ENCODE results near the gene NSUN6. TPM values are rescaled to one million over a fixed set of nuclear protein-coding genes. Genes with fewer than 3 reads are reported as not detected.

NSUN6 gene
- total RNA-seq, 1 experiment from 2014 or later, result 15.1 TPM

DNA sequence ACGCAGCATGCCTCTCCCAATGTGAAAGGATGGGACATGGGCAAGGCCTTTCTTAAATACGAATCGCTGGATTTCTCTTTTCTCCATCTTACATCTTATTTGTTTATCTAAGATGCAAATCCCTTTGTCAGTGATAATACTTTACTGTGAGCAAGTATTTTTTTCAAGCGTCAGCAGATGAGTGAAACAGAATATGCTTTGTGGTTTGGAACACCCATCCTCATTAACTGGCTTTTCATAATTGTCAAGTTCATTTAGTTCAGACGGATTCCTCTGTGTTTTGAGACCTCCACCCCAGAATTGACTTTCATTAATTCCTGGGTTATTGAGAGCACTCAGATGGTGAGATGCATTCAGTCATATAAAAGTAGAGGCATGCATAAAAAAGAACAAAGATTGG, 149.8 kb downstream of the NSUN6 start:
- DNase-seq (ENCODE audit: low spot score) (no peak), ATAC-seq (no peak)
- Mint-ChIP-seq H3K27ac (no peak overlapping the region), H3K36me3 (no peaks in the 10 kb centered on the region), H3K9me3 (no peaks in the 10 kb centered on the region), H3K27me3 (ENCODE audit: low read depth) (no peaks in the 10 kb centered on the region), H3K4me1 (peaks cover 15% of the 10 kb centered on the region), H3K4me3 (no peak overlapping the region)
- no peak for TF ChIP-seq NFATC4 (CRISPR knock-in tag; IDR thresholded peaks at IDR 0.05)
- ChIA-PET POLR2A (no interaction called here), CTCF (no interaction called here)

DNA sequence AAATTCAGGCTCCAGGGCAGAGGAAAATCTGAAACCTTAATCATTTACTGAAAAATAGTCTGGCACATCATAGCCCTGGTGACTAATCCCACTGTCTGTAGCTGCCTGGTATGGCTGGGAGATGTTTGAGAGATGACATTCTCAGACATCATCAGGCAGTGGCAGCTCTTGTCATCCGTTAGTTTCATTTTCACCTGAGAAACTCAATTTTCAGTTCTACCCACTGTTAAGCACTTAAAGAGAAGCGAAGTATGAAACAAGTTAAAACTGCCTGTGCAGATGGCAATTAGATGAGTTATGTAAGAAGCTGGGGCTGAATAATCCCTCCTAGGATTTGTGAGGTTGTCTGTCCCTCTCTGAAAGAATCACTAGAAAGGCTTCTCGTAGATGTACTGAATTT, 150.2 kb downstream of the NSUN6 start:
- ATAC-seq (no peak), DNase-seq (ENCODE audit: low spot score) (no peak)
- H3K36me3 Mint-ChIP-seq, result no peaks in the 10 kb centered on the region
- no peak for TF ChIP-seq ZNF121 (CRISPR knock-in tag; IDR thresholded peaks at IDR 0.05)
- TF ChIP-seq ATF1 (CRISPR knock-in tag; IDR thresholded peaks at IDR 0.05), result no peak
- TF ChIP-seq, protein P1, sequence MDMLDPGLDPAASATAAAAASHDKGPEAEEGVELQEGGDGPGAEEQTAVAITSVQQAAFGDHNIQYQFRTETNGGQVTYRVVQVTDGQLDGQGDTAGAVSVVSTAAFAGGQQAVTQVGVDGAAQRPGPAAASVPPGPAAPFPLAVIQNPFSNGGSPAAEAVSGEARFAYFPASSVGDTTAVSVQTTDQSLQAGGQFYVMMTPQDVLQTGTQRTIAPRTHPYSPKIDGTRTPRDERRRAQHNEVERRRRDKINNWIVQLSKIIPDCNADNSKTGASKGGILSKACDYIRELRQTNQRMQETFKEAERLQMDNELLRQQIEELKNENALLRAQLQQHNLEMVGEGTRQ (CRISPR knock-in tag; IDR thresholded peaks at IDR 0.05), result no peak
- TF ChIP-seq NFYB (CRISPR knock-in tag; conservative IDR thresholded peaks at IDR 0.05; ENCODE audit: low read depth), result no peak
- no peak for TF ChIP-seq MYBL2 (CRISPR knock-in tag; IDR thresholded peaks at IDR 0.05)
- TF ChIP-seq, protein P2, sequence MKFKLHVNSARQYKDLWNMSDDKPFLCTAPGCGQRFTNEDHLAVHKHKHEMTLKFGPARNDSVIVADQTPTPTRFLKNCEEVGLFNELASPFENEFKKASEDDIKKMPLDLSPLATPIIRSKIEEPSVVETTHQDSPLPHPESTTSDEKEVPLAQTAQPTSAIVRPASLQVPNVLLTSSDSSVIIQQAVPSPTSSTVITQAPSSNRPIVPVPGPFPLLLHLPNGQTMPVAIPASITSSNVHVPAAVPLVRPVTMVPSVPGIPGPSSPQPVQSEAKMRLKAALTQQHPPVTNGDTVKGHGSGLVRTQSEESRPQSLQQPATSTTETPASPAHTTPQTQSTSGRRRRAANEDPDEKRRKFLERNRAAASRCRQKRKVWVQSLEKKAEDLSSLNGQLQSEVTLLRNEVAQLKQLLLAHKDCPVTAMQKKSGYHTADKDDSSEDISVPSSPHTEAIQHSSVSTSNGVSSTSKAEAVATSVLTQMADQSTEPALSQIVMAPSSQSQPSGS (CRISPR knock-in tag; IDR thresholded peaks at IDR 0.05; ENCODE audit: borderline replicate concordance, low read depth), result no peak
- TF ChIP-seq GABPB1 (CRISPR knock-in tag; IDR thresholded peaks at IDR 0.05), result no peak
- no peak for TF ChIP-seq CREM (CRISPR knock-in tag; IDR thresholded peaks at IDR 0.05)
- TF ChIP-seq NFATC4 (CRISPR knock-in tag; IDR thresholded peaks at IDR 0.05), result no peak
- TF ChIP-seq IRF2 (CRISPR knock-in tag; IDR thresholded peaks at IDR 0.05; ENCODE audit: borderline replicate concordance, low read depth), result no peak
- no peak for TF ChIP-seq NR3C1 (CRISPR knock-in tag; conservative IDR thresholded peaks at IDR 0.05; ENCODE audit: low read depth)
- H3K4me1 Mint-ChIP-seq, result peaks cover 15% of the 10 kb centered on the region
- H3K9me3 Mint-ChIP-seq, result no peaks in the 10 kb centered on the region
- POLR2A ChIA-PET, result no interaction called here
- H3K27ac Mint-ChIP-seq, result no peak overlapping the region
- H3K27me3 Mint-ChIP-seq (ENCODE audit: low read depth), result no peaks in the 10 kb centered on the region
- CTCF ChIA-PET, result no interaction called here
- no peak overlapping the region for H3K4me3 Mint-ChIP-seq

DNA sequence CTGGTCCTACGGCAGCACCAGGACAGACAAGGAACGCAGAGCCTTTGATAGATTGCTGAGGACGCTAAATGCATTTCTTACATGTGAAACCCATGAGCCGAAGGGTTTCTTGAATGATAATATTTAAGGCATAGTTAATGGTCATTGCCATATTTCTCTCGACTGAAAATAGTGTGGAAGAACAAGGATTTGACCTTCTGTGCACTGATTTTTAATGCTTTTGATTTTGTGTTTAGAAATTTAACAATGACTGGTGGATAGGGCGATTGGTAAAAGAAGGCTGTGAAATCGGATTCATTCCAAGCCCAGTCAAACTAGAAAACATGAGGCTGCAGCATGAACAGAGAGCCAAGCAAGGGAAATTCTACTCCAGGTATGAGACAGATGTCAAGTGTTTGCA, 150.8 kb downstream of the NSUN6 start:
- DNase-seq (ENCODE audit: low spot score), result no peak
- TF ChIP-seq ZNF396 (CRISPR knock-in tag; IDR thresholded peaks at IDR 0.05; ENCODE audit: borderline replicate concordance), result no peak
- no peaks in the 10 kb centered on the region for H3K27me3 Mint-ChIP-seq (ENCODE audit: low read depth)
- ChIA-PET POLR2A (no interaction called here), CTCF (no interaction called here)
- H3K4me3 Mint-ChIP-seq, result no peak overlapping the region
- H3K9me3 Mint-ChIP-seq, result no peaks in the 10 kb centered on the region
- H3K27ac Mint-ChIP-seq, result no peak overlapping the region
- no peaks in the 10 kb centered on the region for H3K36me3 Mint-ChIP-seq
- H3K4me1 Mint-ChIP-seq, result peaks cover 15% of the 10 kb centered on the region
- ATAC-seq, result no peak

DNA sequence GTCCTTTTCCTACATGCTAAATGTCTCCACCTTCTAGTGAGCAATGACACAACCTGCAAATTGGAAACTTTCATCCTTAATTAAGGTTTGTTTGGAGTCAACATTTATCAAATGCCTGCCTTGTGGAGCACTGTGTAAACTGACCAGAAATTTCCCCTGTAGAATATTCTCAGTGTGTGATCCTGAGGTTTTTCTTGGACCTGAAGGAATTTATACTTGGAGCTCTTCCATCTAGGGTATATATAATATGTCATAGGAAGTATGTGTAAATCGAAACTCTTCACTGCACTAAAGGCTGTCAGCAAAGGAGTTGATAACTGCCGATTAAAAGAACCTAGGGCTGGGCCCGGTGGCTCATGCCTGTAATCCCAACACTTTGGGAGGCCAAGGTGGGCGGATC, 152.4 kb downstream of the NSUN6 start:
- Mint-ChIP-seq H3K27ac (no peak overlapping the region), H3K9me3 (no peaks in the 10 kb centered on the region), H3K4me1 (peaks cover 15% of the 10 kb centered on the region), H3K27me3 (ENCODE audit: low read depth) (no peaks in the 10 kb centered on the region), H3K4me3 (no peak overlapping the region), H3K36me3 (no peaks in the 10 kb centered on the region)
- ATAC-seq, result no peak
- no peak for DNase-seq (ENCODE audit: low spot score)
- ChIA-PET CTCF (no interaction called here), POLR2A (no interaction called here)
- no peak for TF ChIP-seq OVOL2 (CRISPR knock-in tag; IDR thresholded peaks at IDR 0.05; ENCODE audit: borderline replicate concordance)
- TF ChIP-seq, protein P3, sequence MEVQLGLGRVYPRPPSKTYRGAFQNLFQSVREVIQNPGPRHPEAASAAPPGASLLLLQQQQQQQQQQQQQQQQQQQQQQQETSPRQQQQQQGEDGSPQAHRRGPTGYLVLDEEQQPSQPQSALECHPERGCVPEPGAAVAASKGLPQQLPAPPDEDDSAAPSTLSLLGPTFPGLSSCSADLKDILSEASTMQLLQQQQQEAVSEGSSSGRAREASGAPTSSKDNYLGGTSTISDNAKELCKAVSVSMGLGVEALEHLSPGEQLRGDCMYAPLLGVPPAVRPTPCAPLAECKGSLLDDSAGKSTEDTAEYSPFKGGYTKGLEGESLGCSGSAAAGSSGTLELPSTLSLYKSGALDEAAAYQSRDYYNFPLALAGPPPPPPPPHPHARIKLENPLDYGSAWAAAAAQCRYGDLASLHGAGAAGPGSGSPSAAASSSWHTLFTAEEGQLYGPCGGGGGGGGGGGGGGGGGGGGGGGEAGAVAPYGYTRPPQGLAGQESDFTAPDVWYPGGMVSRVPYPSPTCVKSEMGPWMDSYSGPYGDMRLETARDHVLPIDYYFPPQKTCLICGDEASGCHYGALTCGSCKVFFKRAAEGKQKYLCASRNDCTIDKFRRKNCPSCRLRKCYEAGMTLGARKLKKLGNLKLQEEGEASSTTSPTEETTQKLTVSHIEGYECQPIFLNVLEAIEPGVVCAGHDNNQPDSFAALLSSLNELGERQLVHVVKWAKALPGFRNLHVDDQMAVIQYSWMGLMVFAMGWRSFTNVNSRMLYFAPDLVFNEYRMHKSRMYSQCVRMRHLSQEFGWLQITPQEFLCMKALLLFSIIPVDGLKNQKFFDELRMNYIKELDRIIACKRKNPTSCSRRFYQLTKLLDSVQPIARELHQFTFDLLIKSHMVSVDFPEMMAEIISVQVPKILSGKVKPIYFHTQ (CRISPR knock-in tag; IDR thresholded peaks at IDR 0.05), result no peak
- TF ChIP-seq ATF1 (CRISPR knock-in tag; IDR thresholded peaks at IDR 0.05), result no peak
- no peak for TF ChIP-seq GRHL2 (CRISPR knock-in tag; IDR thresholded peaks at IDR 0.05; ENCODE audit: insufficient replicate concordance, severe bottlenecking)
- no peak for TF ChIP-seq MXD4 (CRISPR knock-in tag; IDR thresholded peaks at IDR 0.05; ENCODE audit: borderline replicate concordance)
- no peak for TF ChIP-seq NFATC4 (CRISPR knock-in tag; IDR thresholded peaks at IDR 0.05)
- no peak for TF ChIP-seq ZNF263 (CRISPR knock-in tag; IDR thresholded peaks at IDR 0.05; ENCODE audit: low read depth)
- TF ChIP-seq NR3C1 (CRISPR knock-in tag; conservative IDR thresholded peaks at IDR 0.05; ENCODE audit: low read depth), result no peak
- TF ChIP-seq FOXP1 (CRISPR knock-in tag; IDR thresholded peaks at IDR 0.05; ENCODE audit: borderline replicate concordance), result no peak
- TF ChIP-seq, protein P4, sequence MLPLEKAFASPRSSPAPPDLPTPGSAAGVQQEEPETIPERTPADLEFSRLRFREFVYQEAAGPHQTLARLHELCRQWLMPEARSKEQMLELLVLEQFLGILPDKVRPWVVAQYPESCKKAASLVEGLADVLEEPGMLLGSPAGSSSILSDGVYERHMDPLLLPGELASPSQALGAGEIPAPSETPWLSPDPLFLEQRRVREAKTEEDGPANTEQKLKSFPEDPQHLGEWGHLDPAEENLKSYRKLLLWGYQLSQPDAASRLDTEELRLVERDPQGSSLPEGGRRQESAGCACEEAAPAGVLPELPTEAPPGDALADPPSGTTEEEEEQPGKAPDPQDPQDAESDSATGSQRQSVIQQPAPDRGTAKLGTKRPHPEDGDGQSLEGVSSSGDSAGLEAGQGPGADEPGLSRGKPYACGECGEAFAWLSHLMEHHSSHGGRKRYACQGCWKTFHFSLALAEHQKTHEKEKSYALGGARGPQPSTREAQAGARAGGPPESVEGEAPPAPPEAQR (CRISPR knock-in tag; IDR thresholded peaks at IDR 0.05), result no peak

All from WTC11 (cell line).